Activated B cell treated with CpG ODN at 0.5 μM for 24 hours (primary cell): ENCODE results near the gene ADO. TPM values are rescaled to one million over a fixed set of nuclear protein-coding genes. Genes with fewer than 3 reads are reported as not detected.

Experiments
- ATAC-seq: fragments of 200-7000 bp; cut with Tn5 transposase; one replicate; pipeline ENCODE4 v1.10.0; 2021; ENCODE audit warnings: low read depth, mild to moderate bottlenecking, moderate library complexity
- CTCF ChIA-PET: fragments of 350-600 bp; sonication (Branson Sonifier 250); formaldehyde crosslinking; loops from one replicate; lab custom pipeline; 2021; ENCODE audit warnings: antibody characterized with exemption; lab: Charles Lee
- POLR2A ChIA-PET: fragments of 350-600 bp; sonication (Branson Sonifier 250); formaldehyde crosslinking; loops from one replicate; lab custom pipeline; 2021; ENCODE audit warnings: antibody characterized with exemption; lab: Charles Lee
- DNase-seq: peaks from one replicate; pipeline ENCODE4 v3.0.0; 2022
- H3K27ac Mint-ChIP-seq: one replicate; pipeline ENCODE4 v1.8.0; 2020; ENCODE audit warnings: mixed read lengths
- H3K27me3 Mint-ChIP-seq: one replicate; pipeline ENCODE4 v1.8.0; 2021; ENCODE audit warnings: mixed read lengths
- H3K36me3 Mint-ChIP-seq: one replicate; pipeline ENCODE4 v1.8.0; 2021; ENCODE audit warnings: low read depth, mixed read lengths
- H3K4me1 Mint-ChIP-seq: one replicate; pipeline ENCODE4 v1.8.0; 2021; ENCODE audit warnings: mixed read lengths
- H3K4me3 Mint-ChIP-seq: one replicate; pipeline ENCODE4 v1.8.0; 2020; ENCODE audit warnings: mild to moderate bottlenecking, mixed read lengths
- H3K9me3 Mint-ChIP-seq: one replicate; pipeline ENCODE4 v1.8.0; 2020; ENCODE audit warnings: mixed read lengths
- intact Hi-C: fragments of 100-400 bp; cut with micrococcal nuclease; formaldehyde crosslinking; loops from one replicate; pipeline ENCODE4 v1.15.1; 2024
- total RNA-seq: library from RNA; stranded (reverse); gene quantifications from 2 replicates; pipeline ENCODE4 v1.2.3, GENCODE V29; 2022
- TF ChIP-seq, protein P1 (sequence below): fragments of 200-600 bp; IDR thresholded peaks from one replicate; pipeline ENCODE4 v1.8.0; 2022; ENCODE audit warnings: antibody characterized with exemption, mild to moderate bottlenecking

ADO gene
- total RNA-seq, 1 donor from 2014 or later = 21.7 TPM

DNA sequence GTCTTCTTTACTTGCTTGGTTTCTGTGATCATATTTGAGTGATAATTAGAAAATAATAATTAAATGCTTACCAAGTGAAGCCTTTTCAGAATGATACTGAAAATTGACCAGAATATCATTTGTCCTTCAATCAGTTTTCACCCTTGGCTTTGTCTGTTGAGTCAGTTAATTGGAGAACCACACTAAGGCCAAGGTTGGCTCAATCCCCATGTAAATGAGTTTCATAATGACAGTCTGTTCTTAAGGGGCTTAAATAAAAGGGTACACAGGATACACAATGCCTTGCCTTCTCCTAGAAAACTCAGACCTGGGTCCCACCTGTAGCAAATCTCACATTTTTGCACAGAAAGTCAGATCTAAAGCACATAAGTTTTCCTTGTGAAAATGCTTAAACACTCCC, 42.9 kb downstream of the ADO start:
- CTCF ChIA-PET = no interaction called here
- Mint-ChIP-seq H3K9me3 (peaks cover 17% of the 10 kb centered on the region), H3K27ac (no peak overlapping the region), H3K4me1 (peaks cover 21% of the 10 kb centered on the region), H3K36me3 (no peaks in the 10 kb centered on the region), H3K27me3 (no peaks in the 10 kb centered on the region), H3K4me3 (no peak overlapping the region)
- TF ChIP-seq, protein P1, sequence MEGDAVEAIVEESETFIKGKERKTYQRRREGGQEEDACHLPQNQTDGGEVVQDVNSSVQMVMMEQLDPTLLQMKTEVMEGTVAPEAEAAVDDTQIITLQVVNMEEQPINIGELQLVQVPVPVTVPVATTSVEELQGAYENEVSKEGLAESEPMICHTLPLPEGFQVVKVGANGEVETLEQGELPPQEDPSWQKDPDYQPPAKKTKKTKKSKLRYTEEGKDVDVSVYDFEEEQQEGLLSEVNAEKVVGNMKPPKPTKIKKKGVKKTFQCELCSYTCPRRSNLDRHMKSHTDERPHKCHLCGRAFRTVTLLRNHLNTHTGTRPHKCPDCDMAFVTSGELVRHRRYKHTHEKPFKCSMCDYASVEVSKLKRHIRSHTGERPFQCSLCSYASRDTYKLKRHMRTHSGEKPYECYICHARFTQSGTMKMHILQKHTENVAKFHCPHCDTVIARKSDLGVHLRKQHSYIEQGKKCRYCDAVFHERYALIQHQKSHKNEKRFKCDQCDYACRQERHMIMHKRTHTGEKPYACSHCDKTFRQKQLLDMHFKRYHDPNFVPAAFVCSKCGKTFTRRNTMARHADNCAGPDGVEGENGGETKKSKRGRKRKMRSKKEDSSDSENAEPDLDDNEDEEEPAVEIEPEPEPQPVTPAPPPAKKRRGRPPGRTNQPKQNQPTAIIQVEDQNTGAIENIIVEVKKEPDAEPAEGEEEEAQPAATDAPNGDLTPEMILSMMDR = no peak
- ATAC-seq (no peak), DNase-seq (no peak)
- intact Hi-C loops = no loop called here
- POLR2A ChIA-PET = no interaction called here

DNA sequence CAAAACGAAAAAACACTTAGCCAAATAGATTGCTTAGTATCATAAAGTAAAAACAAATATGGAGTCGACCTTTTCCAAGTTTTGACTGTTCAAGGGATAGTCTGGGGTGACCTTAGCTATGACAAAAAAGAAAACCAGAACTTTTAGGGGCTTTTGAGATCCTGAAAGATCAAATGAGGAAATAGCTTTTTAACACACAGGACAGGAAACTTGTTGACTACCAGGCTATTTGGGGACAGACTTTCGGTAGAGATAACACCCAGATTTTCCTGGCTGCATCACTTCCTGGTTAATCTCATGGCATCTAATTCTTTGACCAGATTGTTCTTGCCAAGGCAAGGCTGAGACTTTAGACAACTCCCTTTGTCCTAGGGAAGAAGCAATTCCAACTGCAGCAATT, 46.1 kb downstream of the ADO start:
- Mint-ChIP-seq H3K27me3 (no peaks in the 10 kb centered on the region), H3K27ac (no peak overlapping the region), H3K4me3 (no peak overlapping the region), H3K4me1 (peaks cover 39% of the 10 kb centered on the region), H3K36me3 (no peaks in the 10 kb centered on the region), H3K9me3 (peaks cover 17% of the 10 kb centered on the region)
- ChIA-PET POLR2A (interaction anchor here (1.1 kb wide), 1 partner anchor 93 kb away, joined by 5 read pairs; no protein-coding TSS in a partner anchor), CTCF (no interaction called here)
- ATAC-seq (no peak), DNase-seq (no peak)
- intact Hi-C loops = no loop called here
- TF ChIP-seq, protein P1 = no peak

DNA sequence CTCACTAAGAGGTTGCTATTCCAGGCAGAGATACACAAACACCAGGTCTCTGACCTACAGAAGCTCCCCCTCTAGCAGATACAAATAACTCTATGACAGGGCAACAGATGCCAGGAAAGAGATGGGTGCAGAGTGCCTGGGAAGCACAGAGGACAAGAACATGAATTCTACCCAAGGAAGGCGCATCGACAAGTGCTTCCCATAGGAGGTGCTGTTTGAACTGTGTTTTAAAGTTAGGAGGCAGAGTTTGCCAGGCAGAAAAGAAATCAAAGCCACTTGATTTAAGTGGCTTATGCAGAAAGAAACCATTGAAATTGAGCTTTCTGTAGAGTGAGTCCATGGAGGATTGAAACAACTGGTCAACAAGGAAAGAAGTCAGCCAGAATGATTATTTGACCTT, 46.9 kb downstream of the ADO start:
- H3K4me3 Mint-ChIP-seq = no peak overlapping the region
- ChIA-PET CTCF (interaction anchor here (0.9 kb wide), 1 partner anchor 116 kb away, joined by 3 read pairs; no protein-coding TSS in a partner anchor), POLR2A (interaction anchor here (1.1 kb wide), 1 partner anchor 93 kb away, joined by 5 read pairs; no protein-coding TSS in a partner anchor)
- ATAC-seq (no peak), DNase-seq (no peak)
- H3K27me3 Mint-ChIP-seq = no peaks in the 10 kb centered on the region
- peaks cover 17% of the 10 kb centered on the region for H3K9me3 Mint-ChIP-seq
- H3K27ac Mint-ChIP-seq = no peak overlapping the region
- peaks cover 39% of the 10 kb centered on the region for H3K4me1 Mint-ChIP-seq
- H3K36me3 Mint-ChIP-seq = no peaks in the 10 kb centered on the region
- TF ChIP-seq, protein P1 = no peak
- intact Hi-C loops = no loop called here

DNA sequence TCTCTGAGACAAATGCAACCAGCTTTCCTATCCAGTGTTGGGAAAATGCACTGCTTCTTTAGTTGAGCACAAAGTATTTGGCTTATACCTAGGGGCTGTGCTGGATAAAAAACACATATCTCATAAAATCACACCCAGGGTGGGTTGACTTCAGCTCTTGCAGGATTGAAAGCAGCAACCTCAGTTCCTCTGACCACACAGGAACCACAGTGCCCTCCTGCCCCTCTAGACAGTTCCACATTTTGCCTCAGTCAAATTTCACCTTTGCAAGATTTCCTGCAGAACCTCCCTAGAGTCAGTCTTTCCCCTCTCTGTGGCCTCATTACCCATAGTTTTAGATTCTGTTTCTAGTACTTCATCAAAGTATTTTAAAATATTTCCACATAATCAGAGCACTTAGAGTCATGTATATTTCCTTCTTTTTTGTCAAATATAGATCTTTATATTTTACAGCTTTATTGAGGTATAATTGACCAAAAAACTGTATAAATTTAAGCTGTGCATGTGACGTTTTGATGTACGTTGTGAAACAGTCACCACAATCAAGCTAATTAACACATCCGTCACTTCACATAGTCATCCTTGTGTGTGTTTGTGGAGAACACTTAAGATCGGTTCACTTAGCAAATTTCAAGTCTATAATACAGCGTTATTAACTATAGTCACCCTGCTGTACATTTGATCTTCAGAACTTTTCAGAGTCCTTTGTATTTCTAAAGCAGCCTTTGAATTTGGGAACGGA, 48.6 kb downstream of the ADO start:
- Mint-ChIP-seq H3K27me3 (no peaks in the 10 kb centered on the region), H3K4me1 (peaks cover 42% of the 10 kb centered on the region), H3K36me3 (no peaks in the 10 kb centered on the region), H3K4me3 (peak overlapping the region; percentile 52), H3K9me3 (peaks cover 6% of the 10 kb centered on the region), H3K27ac (peak overlapping the region; percentile 7)
- intact Hi-C loops = no loop called here
- ATAC-seq (peak; percentile 69), DNase-seq (no peak)
- ChIA-PET CTCF (interaction anchor here (0.7 kb wide), 1 partner anchor 22 kb away, joined by 3 read pairs; no protein-coding TSS in a partner anchor), POLR2A (interaction anchor here (0.6 to 1.0 kb wide), 3 partner anchors 85 to 433 kb away, joined by 5 to 7 read pairs (median 5); no protein-coding TSS in a partner anchor)
- TF ChIP-seq, protein P1 = no peak

DNA sequence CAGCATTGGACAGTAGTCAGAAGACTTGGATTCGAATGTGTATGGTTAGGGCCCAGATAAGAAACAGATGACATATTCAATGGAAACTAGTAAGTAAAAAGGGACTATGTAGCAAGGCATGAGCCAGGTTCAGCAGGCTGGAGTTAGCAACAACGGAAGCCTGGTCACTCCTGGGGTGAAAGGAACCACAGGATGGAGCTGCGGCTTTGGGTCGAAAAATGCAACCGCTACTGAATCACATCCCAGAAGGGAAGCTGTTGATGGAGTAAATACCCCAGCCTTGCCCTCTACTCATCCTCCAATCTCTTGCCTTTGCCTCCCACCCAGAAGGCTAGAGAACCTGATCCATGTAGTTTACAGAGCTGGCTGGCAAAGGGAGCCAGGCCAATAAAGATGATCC, 49.2 kb downstream of the ADO start:
- TF ChIP-seq, protein P1 = no peak
- Mint-ChIP-seq H3K27ac (no peak overlapping the region), H3K36me3 (no peaks in the 10 kb centered on the region), H3K4me3 (peak overlapping the region; percentile 52), H3K27me3 (no peaks in the 10 kb centered on the region), H3K9me3 (no peaks in the 10 kb centered on the region), H3K4me1 (peaks cover 42% of the 10 kb centered on the region)
- ChIA-PET POLR2A (interaction anchor here (0.5 kb wide), 1 partner anchor 836 kb away, joined by 3 read pairs; no protein-coding TSS in a partner anchor), CTCF (interaction anchor here (0.7 kb wide), 1 partner anchor 23 kb away, joined by 3 read pairs; no protein-coding TSS in a partner anchor)
- no peak for ATAC-seq
- intact Hi-C loops = no loop called here
- DNase-seq = no peak
